GM23338 (cell line): ENCODE measurements around the gene C1R.

ENCODE experiments used
- CREB1 ChIP-seq: fragments of 250-450 bp; sonication (Bioruptor Pico); IDR thresholded peaks from 2 replicates; pipeline ENCODE4 v1.5.0; 2020; ENCODE audit warnings: low read depth, mild to moderate bottlenecking, moderate library complexity
- CTCF ChIP-seq, 2 experiments: fragments of 200-600 bp in 1 of 2; sonication (generic) in 1 of 2; conservative IDR thresholded peaks; 2 replicates each; pipeline versions ENCODE4 v1.5.1 to v1.6.1; 2016 to 2017; ENCODE audit warnings: antibody characterized with exemption in 2 of 2, low read depth in 2 of 2, mild to moderate bottlenecking in 2 of 2, moderate library complexity in 1 of 2
- ETS1 ChIP-seq: IDR thresholded peaks from 2 replicates; pipeline ENCODE4 v1.6.1; 2016; ENCODE audit warnings: antibody characterized with exemption
- EZH2 ChIP-seq: fragments of 200-600 bp; sonication (generic); IDR thresholded peaks from one replicate; pipeline ENCODE4 v1.8.0; 2017; ENCODE audit warnings: antibody characterized with exemption, mild to moderate bottlenecking, low read depth; ENCODE audit not compliant: unreplicated experiment
- EZH2phosphoT487 ChIP-seq: fragments of 200-600 bp; sonication (generic); IDR thresholded peaks from one replicate; pipeline ENCODE4 v1.8.1; 2018; ENCODE audit warnings: antibody characterized with exemption; ENCODE audit not compliant: unreplicated experiment
- JUNB ChIP-seq: IDR thresholded peaks from one replicate; pipeline ENCODE4 v1.6.1; 2016; ENCODE audit warnings: antibody characterized with exemption; ENCODE audit not compliant: unreplicated experiment
- NANOG ChIP-seq: IDR thresholded peaks from 2 replicates; pipeline ENCODE4 v1.6.1; 2016; ENCODE audit warnings: antibody characterized with exemption, borderline replicate concordance
- POLR2AphosphoS5 ChIP-seq: IDR thresholded peaks from 2 replicates; pipeline ENCODE4 v1.6.1; 2016; ENCODE audit warnings: antibody characterized with exemption, low read depth
- REST ChIP-seq: IDR thresholded peaks from one replicate; pipeline ENCODE4 v1.6.1; 2018; ENCODE audit warnings: antibody characterized with exemption; ENCODE audit not compliant: unreplicated experiment
- STAT1 ChIP-seq: IDR thresholded peaks from one replicate; pipeline ENCODE4 v1.6.1; 2016; ENCODE audit warnings: antibody characterized with exemption; ENCODE audit not compliant: unreplicated experiment
- ZNF114 ChIP-seq: fragments of 250-450 bp; sonication (Bioruptor Pico); IDR thresholded peaks from 2 replicates; pipeline ENCODE4 v1.5.0; 2020; ENCODE audit warnings: mild to moderate bottlenecking, moderate library complexity
- ZNF331 ChIP-seq: fragments of 250-450 bp; sonication (Bioruptor Pico); IDR thresholded peaks from 2 replicates; pipeline ENCODE4 v1.5.0; 2020; ENCODE audit warnings: low read depth, mild to moderate bottlenecking, moderate library complexity
- TF ChIP-seq, protein P1 (sequence below): fragments of 250-450 bp; sonication (Bioruptor Pico); IDR thresholded peaks from 2 replicates; pipeline ENCODE4 v1.5.0; 2020; ENCODE audit warnings: mild to moderate bottlenecking, moderate library complexity

DNA sequence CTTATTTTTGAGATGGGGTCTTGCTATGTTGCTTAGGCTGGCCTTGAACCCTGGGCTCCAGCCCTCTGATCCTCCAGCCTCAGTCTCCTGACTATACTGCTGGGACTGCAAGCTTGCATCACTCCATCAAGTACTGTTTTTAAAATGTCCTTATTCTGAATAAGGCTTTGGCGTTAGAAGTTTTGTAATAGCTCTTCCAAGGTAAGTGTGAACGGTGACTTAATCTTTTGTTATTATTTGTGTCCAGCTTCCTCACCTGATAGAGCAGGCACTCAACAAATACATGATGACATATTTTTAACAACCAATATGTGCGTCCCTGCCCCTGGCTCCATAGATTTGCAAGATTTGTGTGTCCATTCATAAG lies 15.4 kb upstream of the C1R start:
- TF ChIP-seq POLR2AphosphoS5 (no peak), EZH2phosphoT487 (no peak), EZH2 (no peak), JUNB (no peak), CTCF (conservative IDR thresholded peaks at IDR 0.05; ENCODE audit: low read depth in 2 of 2) (no peak), REST (no peak), ZNF114 (CRISPR knock-in tag) (no peak), ZNF331 (no peak), NANOG (no peak), CREB1 (no peak), ETS1 (no peak), STAT1 (no peak)
- TF ChIP-seq, protein P1, sequence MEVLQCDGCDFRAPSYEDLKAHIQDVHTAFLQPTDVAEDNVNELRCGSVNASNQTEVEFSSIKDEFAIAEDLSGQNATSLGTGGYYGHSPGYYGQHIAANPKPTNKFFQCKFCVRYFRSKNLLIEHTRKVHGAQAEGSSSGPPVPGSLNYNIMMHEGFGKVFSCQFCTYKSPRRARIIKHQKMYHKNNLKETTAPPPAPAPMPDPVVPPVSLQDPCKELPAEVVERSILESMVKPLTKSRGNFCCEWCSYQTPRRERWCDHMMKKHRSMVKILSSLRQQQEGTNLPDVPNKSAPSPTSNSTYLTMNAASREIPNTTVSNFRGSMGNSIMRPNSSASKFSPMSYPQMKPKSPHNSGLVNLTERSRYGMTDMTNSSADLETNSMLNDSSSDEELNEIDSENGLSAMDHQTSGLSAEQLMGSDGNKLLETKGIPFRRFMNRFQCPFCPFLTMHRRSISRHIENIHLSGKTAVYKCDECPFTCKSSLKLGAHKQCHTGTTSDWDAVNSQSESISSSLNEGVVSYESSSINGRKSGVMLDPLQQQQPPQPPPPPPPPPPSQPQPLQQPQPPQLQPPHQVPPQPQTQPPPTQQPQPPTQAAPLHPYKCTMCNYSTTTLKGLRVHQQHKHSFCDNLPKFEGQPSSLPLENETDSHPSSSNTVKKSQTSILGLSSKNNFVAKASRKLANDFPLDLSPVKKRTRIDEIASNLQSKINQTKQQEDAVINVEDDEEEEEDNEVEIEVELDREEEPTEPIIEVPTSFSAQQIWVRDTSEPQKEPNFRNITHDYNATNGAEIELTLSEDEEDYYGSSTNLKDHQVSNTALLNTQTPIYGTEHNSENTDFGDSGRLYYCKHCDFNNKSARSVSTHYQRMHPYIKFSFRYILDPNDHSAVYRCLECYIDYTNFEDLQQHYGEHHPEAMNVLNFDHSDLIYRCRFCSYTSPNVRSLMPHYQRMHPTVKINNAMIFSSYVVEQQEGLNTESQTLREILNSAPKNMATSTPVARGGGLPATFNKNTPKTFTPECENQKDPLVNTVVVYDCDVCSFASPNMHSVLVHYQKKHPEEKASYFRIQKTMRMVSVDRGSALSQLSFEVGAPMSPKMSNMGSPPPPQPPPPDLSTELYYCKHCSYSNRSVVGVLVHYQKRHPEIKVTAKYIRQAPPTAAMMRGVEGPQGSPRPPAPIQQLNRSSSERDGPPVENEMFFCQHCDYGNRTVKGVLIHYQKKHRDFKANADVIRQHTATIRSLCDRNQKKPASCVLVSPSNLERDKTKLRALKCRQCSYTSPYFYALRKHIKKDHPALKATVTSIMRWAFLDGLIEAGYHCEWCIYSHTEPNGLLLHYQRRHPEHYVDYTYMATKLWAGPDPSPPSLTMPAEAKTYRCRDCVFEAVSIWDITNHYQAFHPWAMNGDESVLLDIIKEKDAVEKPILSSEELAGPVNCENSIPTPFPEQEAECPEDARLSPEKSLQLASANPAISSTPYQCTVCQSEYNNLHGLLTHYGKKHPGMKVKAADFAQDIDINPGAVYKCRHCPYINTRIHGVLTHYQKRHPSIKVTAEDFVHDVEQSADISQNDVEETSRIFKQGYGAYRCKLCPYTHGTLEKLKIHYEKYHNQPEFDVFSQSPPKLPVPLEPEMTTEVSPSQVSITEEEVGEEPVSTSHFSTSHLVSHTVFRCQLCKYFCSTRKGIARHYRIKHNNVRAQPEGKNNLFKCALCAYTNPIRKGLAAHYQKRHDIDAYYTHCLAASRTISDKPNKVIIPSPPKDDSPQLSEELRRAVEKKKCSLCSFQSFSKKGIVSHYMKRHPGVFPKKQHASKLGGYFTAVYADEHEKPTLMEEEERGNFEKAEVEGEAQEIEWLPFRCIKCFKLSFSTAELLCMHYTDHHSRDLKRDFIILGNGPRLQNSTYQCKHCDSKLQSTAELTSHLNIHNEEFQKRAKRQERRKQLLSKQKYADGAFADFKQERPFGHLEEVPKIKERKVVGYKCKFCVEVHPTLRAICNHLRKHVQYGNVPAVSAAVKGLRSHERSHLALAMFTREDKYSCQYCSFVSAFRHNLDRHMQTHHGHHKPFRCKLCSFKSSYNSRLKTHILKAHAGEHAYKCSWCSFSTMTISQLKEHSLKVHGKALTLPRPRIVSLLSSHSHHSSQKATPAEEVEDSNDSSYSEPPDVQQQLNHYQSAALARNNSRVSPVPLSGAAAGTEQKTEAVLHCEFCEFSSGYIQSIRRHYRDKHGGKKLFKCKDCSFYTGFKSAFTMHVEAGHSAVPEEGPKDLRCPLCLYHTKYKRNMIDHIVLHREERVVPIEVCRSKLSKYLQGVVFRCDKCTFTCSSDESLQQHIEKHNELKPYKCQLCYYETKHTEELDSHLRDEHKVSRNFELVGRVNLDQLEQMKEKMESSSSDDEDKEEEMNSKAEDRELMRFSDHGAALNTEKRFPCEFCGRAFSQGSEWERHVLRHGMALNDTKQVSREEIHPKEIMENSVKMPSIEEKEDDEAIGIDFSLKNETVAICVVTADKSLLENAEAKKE (CRISPR knock-in tag) = no peak
